ENCODE results near the gene RAB4B.
A peak's percentile ranks its signal among the peaks of the same experiment; 100 is the strongest.
"Not testable (repeated sequence)": the region's sequence is repeated elsewhere in the genome, so short reads cannot be mapped to it uniquely, and the experiment has no call there.

The RAB4B gene

GRCh38 chr19:40819479-40820234 lies 41.6 kb downstream of the RAB4B start:
- not testable (repeated sequence) for DNase-seq (ENCODE audit: low spot score); H3K4me3 ChIP-seq
- TF ChIP-seq CTCF (IDR thresholded peaks at IDR 0.05): peak; percentile 75
- peak overlapping the region in 1 of 2 donors; percentile 63 for H3K27ac ChIP-seq

- TF ChIP-seq CTCF (IDR thresholded peaks at IDR 0.05): no peak
Observed at GRCh38 chr19:40822161-40822560, 44.1 kb downstream of the RAB4B start.

GRCh38 chr19:40822704-40823553 lies 44.9 kb downstream of the RAB4B start:
- DNase-seq (ENCODE audit: low spot score): not testable (repeated sequence)
- peak overlapping the region in 1 of 2 donors; percentile 45 for H3K27ac ChIP-seq
- H3K4me3 ChIP-seq: peak overlapping the region; percentile 17

More at GRCh38 chr19:40822161-40822560, 44.1 kb downstream of the RAB4B start:
- DNase-seq (ENCODE audit: low spot score): no peak
- no peak overlapping the region for H3K4me3 ChIP-seq
- H3K27ac ChIP-seq: peak overlapping the region in 1 of 2 donors; percentile 45

- H3K4me3 ChIP-seq; DNase-seq (ENCODE audit: low spot score); H3K27ac ChIP-seq: not testable (repeated sequence)
Observed at GRCh38 chr19:40824916-40825315, 46.9 kb downstream of the RAB4B start.

GRCh38 chr19:40825460-40826095 lies 47.5 kb downstream of the RAB4B start:
- H3K4me3 ChIP-seq; H3K27ac ChIP-seq; DNase-seq (ENCODE audit: low spot score): not testable (repeated sequence)

- H3K4me3 ChIP-seq; DNase-seq (ENCODE audit: low spot score); H3K27ac ChIP-seq: not testable (repeated sequence)
Observed at GRCh38 chr19:40826312-40826698, 48.3 kb downstream of the RAB4B start.

GRCh38 chr19:40826699-40827385 lies 48.8 kb downstream of the RAB4B start:
- DNase-seq (ENCODE audit: low spot score); H3K27ac ChIP-seq; H3K4me3 ChIP-seq: not testable (repeated sequence)

- no peak for TF ChIP-seq CTCF (IDR thresholded peaks at IDR 0.05)
- no peak for DNase-seq (ENCODE audit: low spot score)
Observed at GRCh38 chr19:40827386-40828247, 49.6 kb downstream of the RAB4B start.

GRCh38 chr19:40829205-40829604 lies 51.2 kb downstream of the RAB4B start:
- no peak for DNase-seq (ENCODE audit: low spot score)
- Histone ChIP-seq H3K27ac (no peak overlapping the region), H3K4me3 (no peak overlapping the region)
- no peak for TF ChIP-seq CTCF (IDR thresholded peaks at IDR 0.05)

More at GRCh38 chr19:40827386-40828247, 49.6 kb downstream of the RAB4B start:
- no peak overlapping the region for H3K27ac ChIP-seq
- no peak overlapping the region for H3K4me3 ChIP-seq

GRCh38 chr19:40830741-40831140 lies 52.7 kb downstream of the RAB4B start:
- DNase-seq (ENCODE audit: low spot score); H3K27ac ChIP-seq; H3K4me3 ChIP-seq: not testable (repeated sequence)

Data from coronary artery (tissue), 2 donors.